GM12801 (cell line): ENCODE data around the gene LTBP1.

ENCODE experiments used
- TF ChIP-seq, protein P1 (sequence below): IDR thresholded peaks from one replicate; pipeline ENCODE4 v1.5.1; 2011; ENCODE audit warnings: control low read depth; ENCODE audit not compliant: insufficient read length; ENCODE audit errors: extremely low read depth

The LTBP1 gene

DNA sequence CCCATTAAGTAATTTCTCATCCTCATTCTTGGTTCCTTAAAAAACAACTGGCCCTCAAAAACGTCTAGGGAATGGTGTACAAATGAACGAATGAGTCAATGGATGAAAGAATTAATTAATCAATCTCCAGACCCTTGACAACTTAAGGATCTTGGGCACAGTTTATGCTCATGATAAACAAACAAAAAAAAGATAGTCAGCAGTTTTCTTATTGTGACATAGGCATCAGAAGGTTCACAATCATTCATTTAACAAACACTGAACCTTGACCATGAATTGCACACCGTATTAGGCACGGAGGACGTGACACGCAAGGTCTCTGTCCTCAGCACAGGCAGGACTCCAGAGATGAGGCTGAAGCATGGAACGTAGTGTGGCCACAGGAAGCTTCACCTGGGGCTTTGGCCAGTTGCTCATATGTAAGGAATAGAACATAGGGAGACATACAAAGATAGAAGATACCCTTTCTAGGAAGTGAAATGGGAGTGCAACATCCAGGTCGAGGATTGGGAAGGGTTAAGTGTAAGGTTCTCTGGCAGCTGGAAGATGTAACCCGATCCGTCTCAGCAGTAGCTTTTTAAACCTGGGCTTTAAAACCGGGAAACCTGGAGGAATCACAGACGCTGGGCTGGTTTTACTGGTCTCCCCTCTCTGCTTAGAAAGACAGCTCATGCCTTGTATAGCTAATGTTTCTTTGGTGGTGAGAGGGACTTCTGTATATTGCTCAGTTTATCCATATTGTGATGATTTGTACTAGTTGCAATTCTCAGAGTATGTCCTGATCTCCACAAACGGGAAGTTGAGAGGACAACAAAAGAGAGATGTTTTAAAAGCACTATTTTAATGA lies 8.9 kb upstream of the LTBP1 start:
- TF ChIP-seq, protein P1, sequence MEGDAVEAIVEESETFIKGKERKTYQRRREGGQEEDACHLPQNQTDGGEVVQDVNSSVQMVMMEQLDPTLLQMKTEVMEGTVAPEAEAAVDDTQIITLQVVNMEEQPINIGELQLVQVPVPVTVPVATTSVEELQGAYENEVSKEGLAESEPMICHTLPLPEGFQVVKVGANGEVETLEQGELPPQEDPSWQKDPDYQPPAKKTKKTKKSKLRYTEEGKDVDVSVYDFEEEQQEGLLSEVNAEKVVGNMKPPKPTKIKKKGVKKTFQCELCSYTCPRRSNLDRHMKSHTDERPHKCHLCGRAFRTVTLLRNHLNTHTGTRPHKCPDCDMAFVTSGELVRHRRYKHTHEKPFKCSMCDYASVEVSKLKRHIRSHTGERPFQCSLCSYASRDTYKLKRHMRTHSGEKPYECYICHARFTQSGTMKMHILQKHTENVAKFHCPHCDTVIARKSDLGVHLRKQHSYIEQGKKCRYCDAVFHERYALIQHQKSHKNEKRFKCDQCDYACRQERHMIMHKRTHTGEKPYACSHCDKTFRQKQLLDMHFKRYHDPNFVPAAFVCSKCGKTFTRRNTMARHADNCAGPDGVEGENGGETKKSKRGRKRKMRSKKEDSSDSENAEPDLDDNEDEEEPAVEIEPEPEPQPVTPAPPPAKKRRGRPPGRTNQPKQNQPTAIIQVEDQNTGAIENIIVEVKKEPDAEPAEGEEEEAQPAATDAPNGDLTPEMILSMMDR, result no peak

DNA sequence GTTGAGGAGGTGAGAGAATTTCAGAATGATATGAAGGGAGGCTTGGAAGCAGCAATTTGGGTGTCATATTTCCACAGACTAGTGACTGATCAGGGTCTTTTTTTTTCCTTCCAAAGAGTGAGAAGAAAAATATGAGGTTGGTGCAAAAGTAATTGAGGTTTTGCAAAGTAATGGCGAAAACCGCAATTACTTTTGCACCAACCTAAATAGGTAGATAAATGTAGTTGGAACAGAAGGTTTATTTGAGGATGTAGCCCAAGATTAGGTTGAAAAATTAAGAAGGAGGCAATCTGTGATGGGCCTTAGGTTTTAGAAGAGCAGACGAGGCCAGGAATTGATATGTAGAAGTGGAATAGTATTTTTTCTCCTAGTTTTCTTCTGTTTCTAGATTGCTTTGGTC lies 7.8 kb upstream of the LTBP1 start:
- TF ChIP-seq, protein P1, result no peak

DNA sequence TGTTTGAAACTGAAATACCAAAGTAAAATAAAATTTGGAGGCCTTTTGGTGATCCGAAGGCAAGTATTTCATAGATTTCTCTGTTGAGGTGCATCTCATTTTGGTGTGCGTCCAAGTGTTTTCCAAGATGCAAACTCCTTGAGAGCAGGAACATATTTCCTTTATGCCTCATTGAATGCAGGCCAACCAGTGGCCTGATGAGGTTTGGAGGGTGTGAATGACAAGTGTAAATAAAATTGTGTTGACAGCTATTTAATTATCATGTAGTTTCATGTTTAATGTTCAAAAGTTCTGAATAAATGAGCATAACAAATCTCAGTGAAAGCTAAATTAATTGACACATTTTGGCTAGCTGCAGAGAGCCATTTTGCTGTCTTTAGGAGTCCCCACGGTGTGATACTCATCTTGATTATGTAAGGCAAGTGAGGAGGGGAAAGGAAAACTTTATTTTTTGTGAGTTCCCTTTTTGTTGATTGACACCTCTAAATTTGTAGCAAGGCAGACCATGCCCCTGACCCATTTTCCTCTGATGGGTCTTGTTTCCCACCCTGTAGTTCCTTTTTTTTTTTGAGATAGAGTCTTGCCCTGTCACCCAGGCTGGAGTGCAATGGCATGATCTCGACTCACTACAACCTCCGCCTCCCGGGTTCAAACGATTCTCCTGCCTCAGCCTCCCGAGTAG lies 6.3 kb upstream of the LTBP1 start:
- TF ChIP-seq, protein P1, result no peak

DNA sequence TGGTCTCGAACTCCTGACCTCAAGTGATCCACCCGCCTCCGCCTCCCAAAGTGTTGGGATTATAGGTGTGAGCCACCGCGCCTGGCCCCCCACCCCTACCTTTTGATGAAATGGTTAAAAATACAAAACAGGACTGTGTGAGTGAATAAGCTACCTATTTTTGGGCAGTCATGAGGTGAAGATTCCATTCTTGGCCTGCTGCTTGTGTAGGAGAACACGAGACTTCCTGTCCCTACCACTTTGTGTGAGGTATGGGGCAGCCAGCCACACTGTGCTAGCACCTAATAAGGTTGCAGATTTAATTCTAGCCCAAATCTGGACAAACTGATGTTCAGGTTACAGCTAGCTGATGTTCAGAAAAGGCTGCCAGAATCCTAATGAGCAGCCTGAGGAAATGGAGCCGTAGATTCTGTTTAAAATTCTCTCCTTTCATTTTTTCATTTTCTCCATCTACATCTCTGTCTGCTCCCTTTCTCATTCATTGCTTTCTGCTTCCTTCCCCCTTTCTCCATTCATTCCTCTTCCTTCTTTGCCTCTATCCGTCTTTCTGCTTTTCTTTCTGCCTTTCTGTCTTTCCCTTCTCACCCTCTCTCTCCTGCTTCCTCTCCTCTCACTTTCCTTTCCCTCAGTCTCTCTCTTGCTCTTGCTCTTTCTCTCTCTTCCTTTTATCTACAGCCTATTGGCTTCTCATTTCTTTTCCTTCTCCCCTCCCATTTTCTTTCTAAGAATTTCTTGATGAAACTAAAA lies 4.6 kb upstream of the LTBP1 start:
- TF ChIP-seq, protein P1, result no peak

DNA sequence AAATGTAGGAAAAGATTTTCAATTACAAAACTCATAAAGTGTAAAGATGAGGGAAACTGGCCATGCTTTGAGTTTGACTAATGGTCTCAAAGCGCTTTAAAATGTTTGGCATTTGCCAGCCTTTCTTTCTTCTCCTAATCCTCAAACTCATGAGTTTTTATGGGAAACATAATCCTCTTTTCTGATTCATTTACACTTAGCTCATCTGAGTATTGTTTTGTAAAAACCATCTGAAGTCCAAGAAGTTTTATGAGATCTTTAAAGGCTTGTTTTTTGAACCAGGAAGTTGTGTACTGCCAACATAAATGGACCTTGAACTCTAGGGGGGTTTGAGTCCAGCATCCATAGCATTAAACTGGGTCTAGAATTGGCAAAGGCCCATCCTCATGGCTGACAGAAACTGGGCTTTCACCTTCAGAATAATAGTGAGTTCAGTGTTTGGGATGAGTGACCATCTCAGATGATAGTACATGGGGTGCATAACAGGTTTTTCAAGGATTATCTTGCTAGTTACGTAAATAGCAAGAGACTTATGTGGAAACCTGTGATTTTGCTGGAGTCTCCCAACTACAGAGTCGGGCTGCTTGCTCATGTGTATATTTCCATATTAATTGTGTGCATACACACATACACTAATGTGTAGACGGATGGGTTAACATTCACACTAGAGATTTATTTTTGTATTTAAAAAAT lies 3.8 kb upstream of the LTBP1 start:
- TF ChIP-seq, protein P1, result no peak

DNA sequence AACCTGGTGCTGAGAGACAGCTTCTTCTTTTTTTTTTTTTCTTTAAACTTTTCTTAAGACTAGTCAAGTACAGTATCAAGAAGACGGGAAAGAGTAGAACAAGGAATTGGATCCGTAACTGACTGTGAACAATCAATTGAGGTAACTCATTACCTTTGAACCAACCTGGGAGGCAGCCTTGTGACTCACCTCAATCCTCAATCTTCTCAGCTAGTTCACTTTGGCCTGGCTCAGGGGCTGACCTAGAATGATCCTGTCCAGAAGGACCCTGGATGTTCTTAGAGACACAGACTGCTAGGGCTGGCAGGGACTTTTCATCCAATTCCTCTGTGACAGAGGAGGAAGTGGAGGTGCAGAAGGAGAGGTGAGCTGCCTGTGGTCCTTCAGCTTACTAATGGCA lies 1.5 kb upstream of the LTBP1 start:
- TF ChIP-seq, protein P1, result no peak

DNA sequence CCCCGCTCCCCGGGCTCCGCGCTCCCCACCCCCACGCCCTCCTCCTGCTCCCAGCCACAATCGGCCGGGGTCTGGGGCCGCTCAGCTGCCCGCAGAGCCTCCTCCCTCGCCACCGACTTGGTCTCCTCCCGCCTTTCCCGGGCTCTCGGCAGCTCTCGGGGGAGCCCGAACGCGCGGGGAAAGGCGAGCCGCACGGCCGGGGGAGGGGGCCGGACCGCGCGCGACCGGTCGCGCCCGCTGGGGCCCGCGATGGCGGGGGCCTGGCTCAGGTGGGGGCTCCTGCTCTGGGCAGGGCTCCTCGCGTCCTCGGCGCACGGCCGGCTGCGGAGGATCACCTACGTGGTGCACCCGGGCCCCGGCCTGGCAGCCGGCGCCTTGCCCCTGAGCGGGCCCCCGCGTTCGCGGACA lies 327 bp downstream of the LTBP1 start:
- TF ChIP-seq, protein P1, result no peak
